Ishikawa (cell line): ENCODE results near the gene CHCHD6.

ENCODE experiments used
- CEBPB ChIP-seq: IDR thresholded peaks from 2 replicates; pipeline ENCODE4 v1.6.1; 2012
- CREB1 ChIP-seq: IDR thresholded peaks from 2 replicates; pipeline ENCODE4 v1.6.1; 2012; ENCODE audit warnings: low read depth
- EGR1 ChIP-seq: IDR thresholded peaks from 2 replicates; pipeline ENCODE4 v1.6.1; 2012
- EP300 ChIP-seq: IDR thresholded peaks from 2 replicates; pipeline ENCODE4 v1.6.1; 2012; ENCODE audit warnings: borderline replicate concordance
- FOXM1 ChIP-seq: IDR thresholded peaks from 2 replicates; pipeline ENCODE4 v1.6.1; 2012; ENCODE audit warnings: low read depth, borderline replicate concordance
- NFIC ChIP-seq: IDR thresholded peaks from 2 replicates; pipeline ENCODE4 v1.6.1; 2012
- RAD21 ChIP-seq: IDR thresholded peaks from 2 replicates; pipeline ENCODE4 v1.6.1; 2012; ENCODE audit warnings: low read depth
- TCF12 ChIP-seq: IDR thresholded peaks from 2 replicates; pipeline ENCODE4 v1.6.1; 2012; ENCODE audit warnings: low read depth
- TEAD4 ChIP-seq: IDR thresholded peaks from 2 replicates; pipeline ENCODE4 v1.6.1; 2012
- YY1 ChIP-seq: IDR thresholded peaks from 2 replicates; pipeline ENCODE4 v1.6.1; 2012; ENCODE audit warnings: low read depth
- ZBTB7A ChIP-seq: IDR thresholded peaks from 2 replicates; pipeline ENCODE4 v1.6.1; 2012; ENCODE audit warnings: low read depth
- TF ChIP-seq, protein P1 (sequence below): IDR thresholded peaks from 2 replicates; pipeline ENCODE4 v1.6.1; 2012
- TF ChIP-seq, protein P2 (sequence below): IDR thresholded peaks from 2 replicates; pipeline ENCODE4 v1.6.1; 2012; ENCODE audit warnings: low read depth, mild to moderate bottlenecking
- TF ChIP-seq, protein P3 (sequence below): IDR thresholded peaks from 2 replicates; pipeline ENCODE4 v1.6.1; 2012

The CHCHD6 gene

DNA sequence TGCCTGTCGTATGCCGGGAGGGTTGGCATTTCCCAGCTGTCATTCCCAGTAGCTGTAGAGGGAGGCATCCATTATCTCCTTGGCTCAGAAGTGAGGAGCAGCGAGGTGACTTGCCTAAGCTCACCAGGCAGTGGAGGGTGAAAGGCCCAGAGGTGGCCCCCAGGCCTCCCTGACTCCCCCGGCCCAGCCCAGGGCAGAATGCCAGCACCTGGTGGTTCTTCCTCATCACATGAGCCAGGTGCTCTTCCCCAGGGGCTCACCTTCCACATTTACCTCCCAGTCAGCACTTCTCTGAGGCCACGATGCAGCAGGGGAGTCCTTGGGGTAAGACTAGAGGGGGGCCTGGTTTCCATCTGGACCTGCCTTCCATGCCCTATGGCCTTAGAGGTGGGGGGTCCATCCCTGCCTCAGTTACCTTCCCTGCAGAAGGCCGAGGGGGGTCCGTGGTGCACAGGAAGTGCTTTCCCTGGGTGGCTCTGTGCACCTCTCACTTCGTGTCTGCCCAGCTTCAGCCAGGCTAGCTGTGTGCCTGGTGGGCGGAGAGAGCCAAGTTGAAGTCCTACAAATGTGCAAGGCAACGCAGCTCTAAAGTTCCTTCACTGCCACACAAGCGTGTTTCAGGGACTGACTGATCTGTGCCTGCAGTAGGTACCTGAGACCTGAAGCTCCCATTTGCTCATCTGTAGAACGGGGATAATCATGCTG is 208.6 kb downstream of the CHCHD6 start:
- TF ChIP-seq TEAD4 (no peak), CREB1 (no peak), FOXM1 (no peak), TCF12 (no peak)

DNA sequence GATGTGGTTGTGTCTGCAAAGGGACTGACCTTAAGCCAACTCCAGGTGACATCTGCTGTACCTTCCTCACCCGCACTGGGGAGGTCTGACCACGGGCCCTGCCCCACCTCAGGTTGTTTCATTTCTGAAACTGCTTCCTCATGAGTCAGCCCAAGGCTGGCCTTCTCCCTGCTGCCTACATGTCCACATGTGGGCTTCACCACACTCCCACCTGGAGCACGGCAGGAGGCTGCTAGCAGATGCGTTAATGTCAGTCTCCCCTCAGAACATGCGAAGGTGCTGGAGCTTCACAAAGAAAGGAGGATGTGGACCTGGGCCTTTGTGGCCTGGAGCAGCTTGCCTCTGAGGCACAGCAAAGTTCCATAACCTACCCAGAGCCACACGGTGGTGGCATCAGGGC is 209.5 kb downstream of the CHCHD6 start:
- no peak for TF ChIP-seq YY1

DNA sequence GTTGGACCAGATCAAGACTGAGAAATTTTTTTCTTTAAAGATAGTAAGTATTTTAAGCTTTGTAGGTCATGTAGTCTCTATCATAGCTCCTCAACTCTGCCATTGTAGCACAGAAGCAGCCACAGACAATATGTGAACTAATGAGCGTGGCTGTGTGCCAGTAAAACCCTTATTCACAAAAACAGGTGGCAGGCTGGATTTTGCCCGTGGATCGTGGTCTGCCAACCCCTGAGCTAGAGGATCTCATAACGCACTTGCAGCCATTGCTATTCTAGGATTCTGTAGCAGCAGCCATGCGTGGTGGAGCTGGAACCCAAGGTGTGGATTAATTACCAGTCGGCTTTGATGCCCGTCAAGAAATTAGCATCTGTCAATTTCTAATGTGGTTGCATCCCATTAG is 210.2 kb downstream of the CHCHD6 start:
- TF ChIP-seq EP300 (no peak), EGR1 (no peak), YY1 (no peak), CREB1 (no peak), NFIC (no peak)
- TF ChIP-seq, protein P1, sequence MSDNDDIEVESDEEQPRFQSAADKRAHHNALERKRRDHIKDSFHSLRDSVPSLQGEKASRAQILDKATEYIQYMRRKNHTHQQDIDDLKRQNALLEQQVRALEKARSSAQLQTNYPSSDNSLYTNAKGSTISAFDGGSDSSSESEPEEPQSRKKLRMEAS, result no peak

DNA sequence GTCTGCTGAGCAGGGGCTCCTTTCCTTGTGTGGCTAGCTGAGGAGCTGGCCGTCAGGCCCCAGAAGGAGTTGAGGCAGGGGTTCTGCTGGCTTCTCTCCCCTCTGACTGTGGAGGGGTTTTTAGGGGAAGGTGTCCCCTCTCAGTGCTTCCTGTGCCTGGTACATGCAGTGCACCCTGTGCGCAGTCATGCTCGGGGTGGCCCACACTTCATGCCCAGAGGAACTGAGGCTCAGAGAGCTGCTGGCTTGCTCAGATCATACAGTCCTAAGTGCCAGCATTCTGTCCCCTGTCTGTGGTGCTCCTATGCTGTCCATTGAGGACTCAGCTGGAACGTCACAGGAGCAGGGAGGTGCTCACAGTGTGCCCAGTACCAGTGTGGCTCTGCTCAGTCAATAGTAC is 211.0 kb downstream of the CHCHD6 start:
- TF ChIP-seq EP300, result no peak
- TF ChIP-seq, protein P1, result no peak
- TF ChIP-seq CREB1, result no peak
- TF ChIP-seq, protein P2, sequence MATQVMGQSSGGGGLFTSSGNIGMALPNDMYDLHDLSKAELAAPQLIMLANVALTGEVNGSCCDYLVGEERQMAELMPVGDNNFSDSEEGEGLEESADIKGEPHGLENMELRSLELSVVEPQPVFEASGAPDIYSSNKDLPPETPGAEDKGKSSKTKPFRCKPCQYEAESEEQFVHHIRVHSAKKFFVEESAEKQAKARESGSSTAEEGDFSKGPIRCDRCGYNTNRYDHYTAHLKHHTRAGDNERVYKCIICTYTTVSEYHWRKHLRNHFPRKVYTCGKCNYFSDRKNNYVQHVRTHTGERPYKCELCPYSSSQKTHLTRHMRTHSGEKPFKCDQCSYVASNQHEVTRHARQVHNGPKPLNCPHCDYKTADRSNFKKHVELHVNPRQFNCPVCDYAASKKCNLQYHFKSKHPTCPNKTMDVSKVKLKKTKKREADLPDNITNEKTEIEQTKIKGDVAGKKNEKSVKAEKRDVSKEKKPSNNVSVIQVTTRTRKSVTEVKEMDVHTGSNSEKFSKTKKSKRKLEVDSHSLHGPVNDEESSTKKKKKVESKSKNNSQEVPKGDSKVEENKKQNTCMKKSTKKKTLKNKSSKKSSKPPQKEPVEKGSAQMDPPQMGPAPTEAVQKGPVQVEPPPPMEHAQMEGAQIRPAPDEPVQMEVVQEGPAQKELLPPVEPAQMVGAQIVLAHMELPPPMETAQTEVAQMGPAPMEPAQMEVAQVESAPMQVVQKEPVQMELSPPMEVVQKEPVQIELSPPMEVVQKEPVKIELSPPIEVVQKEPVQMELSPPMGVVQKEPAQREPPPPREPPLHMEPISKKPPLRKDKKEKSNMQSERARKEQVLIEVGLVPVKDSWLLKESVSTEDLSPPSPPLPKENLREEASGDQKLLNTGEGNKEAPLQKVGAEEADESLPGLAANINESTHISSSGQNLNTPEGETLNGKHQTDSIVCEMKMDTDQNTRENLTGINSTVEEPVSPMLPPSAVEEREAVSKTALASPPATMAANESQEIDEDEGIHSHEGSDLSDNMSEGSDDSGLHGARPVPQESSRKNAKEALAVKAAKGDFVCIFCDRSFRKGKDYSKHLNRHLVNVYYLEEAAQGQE, result no peak

DNA sequence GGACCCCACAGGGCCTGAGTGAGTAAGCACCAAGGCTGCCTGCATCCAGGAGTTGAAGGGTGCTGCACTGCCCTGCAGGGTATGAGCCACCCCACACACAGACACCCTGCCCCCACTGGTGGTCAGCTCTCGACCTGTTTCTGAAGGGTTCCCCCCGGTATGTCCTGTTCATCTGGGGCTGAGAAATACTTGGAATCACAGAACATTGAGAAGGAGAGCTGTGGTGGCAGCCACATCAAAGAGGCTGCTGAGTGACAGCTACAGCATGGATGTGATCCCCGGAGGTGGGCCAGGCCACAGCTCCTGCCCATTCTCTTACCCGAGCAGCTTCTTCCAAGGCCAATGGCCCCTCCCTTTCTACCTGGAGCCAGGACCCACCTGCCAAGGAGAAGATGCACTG is 212.5 kb downstream of the CHCHD6 start:
- TF ChIP-seq EGR1, result no peak
- TF ChIP-seq, protein P2, result no peak
- TF ChIP-seq, protein P1, result no peak
- TF ChIP-seq, protein P3, sequence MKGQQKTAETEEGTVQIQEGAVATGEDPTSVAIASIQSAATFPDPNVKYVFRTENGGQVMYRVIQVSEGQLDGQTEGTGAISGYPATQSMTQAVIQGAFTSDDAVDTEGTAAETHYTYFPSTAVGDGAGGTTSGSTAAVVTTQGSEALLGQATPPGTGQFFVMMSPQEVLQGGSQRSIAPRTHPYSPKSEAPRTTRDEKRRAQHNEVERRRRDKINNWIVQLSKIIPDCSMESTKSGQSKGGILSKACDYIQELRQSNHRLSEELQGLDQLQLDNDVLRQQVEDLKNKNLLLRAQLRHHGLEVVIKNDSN, result no peak
- no peak for TF ChIP-seq FOXM1
- TF ChIP-seq TEAD4, result no peak
- no peak for TF ChIP-seq ZBTB7A
- TF ChIP-seq CREB1, result no peak
- no peak for TF ChIP-seq YY1

DNA sequence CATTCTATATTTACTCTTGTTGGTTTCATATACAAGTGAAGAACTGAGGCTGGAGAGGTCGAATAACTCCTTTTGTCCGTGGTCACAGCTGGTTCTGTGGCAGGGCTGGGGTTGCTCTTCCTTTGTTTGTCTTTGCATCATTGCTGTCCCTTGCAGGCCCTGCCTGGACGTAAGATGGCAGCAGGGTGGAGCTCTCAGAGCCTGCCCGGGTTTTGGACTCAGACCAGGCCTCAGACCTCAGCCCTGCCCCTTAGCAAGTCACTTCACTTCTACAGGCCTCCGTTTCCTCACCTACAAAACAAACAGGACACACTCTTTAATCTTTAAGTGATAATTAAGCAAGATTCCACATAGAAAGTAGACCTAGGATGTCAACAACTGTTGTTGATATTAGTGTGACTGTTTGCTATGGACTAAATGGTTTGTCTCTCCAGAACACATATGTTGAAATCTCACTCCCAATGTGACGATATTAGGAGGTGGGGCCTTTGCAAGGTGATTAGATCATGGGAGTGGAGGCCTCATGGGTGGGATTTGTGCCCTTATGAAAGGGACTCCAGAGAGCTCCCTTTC is 213.3 kb downstream of the CHCHD6 start:
- TF ChIP-seq TEAD4, result no peak
- TF ChIP-seq EGR1, result no peak
- TF ChIP-seq NFIC, result no peak
- TF ChIP-seq FOXM1, result no peak
- no peak for TF ChIP-seq EP300

DNA sequence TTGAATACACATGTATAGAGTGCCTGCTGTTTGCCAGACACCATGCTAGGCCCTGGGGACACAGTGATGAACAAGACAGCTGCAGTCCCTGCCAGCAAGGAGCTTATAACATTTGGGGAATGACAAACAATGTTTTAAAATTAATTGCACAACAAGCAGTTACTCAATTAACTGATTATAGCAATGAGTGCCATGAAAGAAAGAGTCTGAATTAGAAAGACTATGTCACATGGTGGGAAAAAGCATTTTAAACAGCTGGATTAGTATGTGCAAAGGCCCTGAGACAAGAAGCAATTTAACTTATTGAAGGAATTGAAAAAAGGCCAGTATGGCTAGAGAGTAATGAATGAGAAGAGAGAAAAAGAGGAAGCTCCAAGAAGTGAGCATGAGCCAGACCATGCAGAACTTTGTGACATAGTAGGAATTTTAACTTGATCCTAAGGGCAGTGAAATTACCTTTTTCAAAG is 214.3 kb downstream of the CHCHD6 start:
- no peak for TF ChIP-seq ZBTB7A
- TF ChIP-seq, protein P3, result no peak
- TF ChIP-seq TEAD4, result no peak
- no peak for TF ChIP-seq EP300
- TF ChIP-seq, protein P2, result no peak
- TF ChIP-seq CEBPB, result no peak
- no peak for TF ChIP-seq CREB1
- TF ChIP-seq RAD21, result no peak
- no peak for TF ChIP-seq FOXM1
- TF ChIP-seq, protein P1, result no peak
- no peak for TF ChIP-seq NFIC
